GM21515 (cell line): ENCODE results near the gene SS18.
A peak's percentile ranks its signal among the peaks of the same experiment; 100 is the strongest.
"Not testable (repeated sequence)": the region's sequence is repeated elsewhere in the genome, so short reads cannot be mapped to it uniquely, and the experiment has no call there.

Experiments used
- ATAC-seq: cut with Tn5 transposase; IDR thresholded peaks from one replicate; pipeline ENCODE4 v1.9.1; 2021; ENCODE audit not compliant: unreplicated experiment

The SS18 gene, protein sequence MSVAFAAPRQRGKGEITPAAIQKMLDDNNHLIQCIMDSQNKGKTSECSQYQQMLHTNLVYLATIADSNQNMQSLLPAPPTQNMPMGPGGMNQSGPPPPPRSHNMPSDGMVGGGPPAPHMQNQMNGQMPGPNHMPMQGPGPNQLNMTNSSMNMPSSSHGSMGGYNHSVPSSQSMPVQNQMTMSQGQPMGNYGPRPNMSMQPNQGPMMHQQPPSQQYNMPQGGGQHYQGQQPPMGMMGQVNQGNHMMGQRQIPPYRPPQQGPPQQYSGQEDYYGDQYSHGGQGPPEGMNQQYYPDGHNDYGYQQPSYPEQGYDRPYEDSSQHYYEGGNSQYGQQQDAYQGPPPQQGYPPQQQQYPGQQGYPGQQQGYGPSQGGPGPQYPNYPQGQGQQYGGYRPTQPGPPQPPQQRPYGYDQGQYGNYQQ

DNA sequence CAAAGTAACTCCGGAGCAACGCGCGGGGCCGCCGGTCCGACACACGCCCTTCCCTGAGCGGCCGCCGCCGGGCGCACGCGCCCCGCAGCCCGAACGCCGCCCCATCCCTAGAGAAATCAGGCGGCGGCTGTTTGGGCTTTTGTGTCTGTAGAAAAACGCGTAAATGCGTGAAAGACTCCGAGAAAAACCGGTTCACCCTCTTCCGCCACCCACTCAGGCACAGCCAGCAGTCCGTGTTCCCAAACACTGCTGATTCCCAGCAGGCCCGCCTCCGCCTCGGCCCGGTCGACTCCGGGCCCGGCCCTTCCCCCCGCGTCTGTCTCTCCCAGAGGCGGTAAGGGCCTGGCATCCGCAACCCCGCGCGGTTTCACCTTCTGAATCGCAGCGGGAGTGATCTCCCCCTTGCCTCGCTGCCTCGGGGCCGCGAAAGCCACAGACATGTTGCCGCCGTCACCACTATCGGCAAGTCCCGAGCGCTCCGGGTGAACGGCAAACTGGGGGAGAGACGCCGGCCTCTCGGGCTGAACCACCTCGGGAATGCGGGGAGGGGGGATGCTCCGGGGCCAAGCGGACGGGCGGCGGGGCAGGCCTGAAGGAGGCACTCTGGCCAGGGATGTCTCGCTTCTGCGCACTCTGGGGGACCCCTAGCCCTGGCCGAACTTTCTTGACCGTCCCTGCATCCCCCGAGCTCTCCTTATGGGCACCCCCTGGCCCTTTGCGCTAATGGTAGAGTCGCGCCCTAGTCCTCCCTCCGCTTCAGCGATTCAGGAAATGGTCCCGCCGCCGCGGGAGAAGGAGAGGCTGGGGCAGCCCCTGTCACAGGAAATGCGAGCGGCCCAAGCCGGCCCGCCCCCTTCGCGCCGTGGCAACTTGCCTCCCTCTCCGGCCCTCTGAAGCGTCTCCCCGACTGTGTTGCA lies at the start of gene SS18:
SS18 (minus strand) TSS at position 484 of the 917 bp plus-strand sequence; CDS start at position 440, 44 bp downstream.
- peak; percentile 75 for ATAC-seq

DNA sequence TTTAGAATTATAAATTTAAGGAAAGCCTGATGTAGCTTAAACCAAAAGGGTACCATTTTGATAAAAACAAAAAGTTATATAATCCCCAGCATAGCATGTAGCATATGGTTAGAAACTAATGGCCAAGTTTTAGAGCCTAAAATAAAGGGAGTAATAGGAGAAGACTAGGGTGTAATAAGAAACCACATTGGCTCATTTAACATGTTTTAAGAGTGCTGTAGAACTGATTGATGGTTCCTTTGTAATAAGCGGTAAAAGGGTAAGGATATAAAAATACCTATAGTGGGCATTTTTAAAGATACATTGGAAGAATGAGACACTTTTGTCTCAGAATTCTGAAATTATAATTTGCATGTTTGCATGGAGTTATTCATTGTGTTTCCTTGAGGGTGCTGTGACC lies 45.1 kb upstream of the SS18 start:
- ATAC-seq = no peak

DNA sequence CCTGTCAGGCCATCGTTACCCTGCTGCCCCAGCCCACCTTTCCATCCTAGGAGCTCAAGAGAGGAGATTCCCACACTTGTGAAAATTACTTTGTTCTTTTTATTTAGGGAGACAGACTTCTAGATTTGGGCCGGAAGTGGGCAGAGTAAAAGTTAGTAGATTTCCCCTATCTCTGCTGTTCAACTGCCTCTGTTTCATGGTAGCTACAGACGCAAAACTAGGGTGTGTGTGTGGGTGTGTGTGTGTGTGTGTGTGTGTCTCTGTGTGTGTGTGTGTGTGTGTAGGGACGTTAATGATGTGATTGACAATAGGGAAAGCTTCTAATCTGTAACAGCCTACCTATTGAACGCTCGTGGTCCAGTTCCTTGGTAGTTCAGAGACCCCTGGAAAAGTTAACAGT lies 43.7 kb upstream of the SS18 start:
- no peak for ATAC-seq

DNA sequence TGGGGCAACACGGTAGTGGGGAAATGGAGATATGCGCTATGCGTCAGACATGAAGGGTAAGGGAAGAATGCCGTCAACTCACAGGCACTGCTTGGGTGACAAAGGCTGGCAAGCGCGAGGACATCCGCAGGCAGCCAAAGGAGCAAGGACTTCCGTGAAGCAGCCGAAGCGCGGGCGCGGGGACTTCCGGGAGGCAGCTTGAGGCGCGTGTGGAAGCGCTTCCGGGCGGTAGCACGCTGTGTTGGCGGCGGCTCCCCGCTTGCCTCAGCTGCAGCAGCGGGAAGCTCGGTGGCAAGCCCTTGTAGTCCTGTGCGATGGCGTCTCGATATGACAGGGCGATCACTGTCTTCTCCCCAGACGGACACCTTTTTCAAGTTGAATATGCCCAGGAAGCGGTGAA lies 43.2 kb upstream of the SS18 start, which contains the start of gene PSMA8:
PSMA8 (plus strand) TSS at position 218 of the 400 bp plus-strand sequence; CDS start at position 315, 97 bp downstream.
- ATAC-seq = no peak

DNA sequence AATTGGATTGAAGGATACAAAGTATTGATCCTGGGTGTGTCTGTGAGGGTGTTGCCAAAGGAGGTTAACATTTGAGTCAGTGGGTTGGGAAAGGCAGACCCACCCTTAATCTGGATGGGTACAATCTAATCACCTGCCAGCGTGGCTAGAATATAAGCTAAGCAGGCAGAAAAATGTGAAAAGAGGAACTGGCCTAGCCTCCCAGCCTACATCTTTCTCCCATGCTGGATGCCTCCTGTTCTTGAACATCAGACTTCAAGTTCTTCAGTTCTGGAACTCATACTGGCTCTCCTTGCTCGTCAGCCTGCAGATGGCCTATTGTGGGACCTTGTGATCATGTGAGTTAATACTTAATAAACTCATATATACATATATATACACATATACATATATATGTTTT lies 37.8 kb upstream of the SS18 start:
- not testable (repeated sequence) for ATAC-seq

DNA sequence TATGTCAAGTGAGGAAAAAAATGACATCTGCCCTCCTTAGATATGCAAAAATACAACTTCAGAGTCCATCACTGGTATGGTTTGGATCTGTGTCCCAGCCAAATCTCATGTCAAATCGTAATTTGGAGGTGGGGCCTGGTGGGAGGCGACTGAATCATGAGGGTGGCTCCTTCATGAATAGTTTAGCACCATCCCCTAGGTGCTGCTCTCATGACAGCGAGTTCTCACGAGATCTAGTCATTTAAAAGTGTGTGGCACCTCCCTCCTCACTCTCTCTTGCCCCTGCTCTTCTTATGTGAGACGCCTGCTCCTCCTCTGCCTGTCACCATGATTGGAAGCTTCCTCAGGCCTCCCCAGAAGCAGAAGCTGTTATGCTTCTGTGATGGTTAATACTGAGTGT lies 37.4 kb upstream of the SS18 start:
- ATAC-seq = no peak

DNA sequence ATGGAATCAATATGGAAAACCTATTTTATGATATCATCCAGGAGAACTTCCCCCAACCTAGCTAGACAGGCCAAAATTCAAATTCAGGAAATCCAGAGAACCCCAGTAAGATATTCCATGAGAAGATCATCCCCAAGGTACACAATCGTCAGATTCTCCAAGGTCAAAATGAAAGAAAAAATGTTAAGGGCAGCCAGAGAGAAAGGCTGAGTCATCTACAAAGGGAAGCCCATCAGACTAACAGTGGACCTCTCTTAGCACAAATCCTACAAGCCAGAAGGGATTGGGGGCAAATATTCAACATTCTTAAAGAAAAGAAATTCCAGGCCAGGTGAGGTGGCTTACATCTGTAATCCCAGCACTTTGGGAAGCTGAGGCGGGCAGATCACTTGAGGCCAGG lies 31.6 kb upstream of the SS18 start:
- ATAC-seq = not testable (repeated sequence)

DNA sequence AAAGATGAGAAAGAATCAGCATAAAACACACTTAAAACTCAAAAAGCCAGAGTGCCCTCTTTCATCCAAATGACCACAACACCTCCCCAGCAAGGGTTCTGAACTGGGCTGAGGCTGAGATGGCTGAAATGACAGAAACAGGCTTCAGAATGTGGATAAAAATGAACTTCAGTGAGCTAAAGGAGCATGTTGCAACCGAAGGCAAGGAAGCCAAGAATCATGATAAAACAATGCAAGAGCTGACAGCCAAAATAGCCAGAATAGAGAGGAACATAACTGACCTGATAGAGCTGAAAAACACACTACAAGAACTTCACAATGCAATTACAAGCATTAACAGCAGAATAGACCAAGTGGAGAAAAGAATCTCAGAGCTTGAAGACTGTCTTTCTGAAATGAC lies 31.1 kb upstream of the SS18 start:
- ATAC-seq = no peak

DNA sequence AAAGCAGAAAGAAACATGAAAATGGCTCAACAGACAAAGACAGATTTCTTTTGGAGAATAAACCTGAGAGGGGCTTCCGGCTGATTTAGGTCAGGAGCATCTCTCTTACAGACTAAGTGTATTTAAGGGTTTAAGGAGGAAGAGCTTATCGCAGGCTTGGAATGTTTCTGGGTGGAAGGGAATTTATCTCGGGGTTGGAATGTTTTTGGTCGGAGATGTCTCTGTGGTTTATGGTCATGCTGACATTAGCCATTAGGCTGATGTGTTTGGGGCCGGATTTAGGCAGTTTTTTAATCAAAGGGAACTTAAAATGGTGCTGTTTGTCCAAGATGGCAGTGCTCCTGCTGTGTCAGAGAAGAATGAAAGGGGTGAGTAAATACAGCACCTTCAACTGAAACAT lies 28.8 kb upstream of the SS18 start:
- no peak for ATAC-seq

DNA sequence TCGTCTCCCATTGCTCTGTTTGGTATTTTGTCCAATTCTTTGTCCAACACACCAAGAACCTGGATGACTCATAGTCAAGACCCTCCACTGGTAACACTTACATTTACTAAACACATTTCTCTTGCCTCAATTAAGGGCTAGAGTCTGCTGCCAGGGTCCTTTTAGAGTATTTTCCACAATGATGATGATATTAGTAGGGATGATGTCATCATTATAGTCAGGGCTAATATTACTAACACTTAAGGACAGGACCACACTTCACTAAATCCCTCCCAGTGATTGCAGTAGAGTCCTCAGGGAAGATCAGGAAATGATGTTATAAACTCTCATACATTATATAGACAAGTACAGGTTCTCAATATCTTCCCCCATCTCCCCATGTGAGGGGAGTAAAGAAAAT lies 13.6 kb upstream of the SS18 start:
- no peak for ATAC-seq

DNA sequence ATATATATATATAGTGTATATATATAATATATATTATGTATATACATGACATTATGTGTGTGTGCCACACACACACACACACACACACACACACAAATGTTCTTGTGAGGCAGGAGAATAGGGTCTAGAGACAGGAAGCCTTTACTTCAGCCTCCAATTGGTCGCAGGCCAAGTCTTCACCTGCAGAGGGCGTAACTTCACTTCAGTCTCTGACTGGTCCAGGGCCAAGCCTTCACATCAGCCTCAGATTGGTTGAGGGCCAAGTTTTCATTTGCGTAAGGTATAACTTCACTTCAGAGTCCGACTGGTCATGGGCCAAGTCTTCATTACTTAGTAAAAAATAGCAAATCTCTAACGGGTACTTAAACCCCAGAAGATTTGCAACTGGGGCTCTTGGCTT lies 13.2 kb upstream of the SS18 start:
- no peak for ATAC-seq

DNA sequence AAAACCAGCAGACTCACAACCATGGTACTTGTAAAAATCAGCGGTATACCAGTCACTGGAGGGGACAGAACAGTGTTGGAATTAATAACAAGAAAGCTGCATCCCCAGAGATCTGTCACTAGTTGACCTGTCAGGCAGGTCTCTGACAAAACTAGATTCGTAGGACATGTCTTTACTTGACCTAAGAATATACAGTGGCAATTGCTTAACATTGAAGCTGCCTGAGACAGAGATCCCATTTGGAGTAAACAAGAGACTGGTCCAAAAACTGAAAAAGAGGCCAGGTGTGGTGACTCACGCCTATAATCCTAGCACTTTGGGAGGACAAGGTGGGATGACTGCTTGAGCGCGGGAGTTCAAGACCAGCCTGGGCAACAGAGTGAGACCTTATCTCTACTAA lies 7.2 kb upstream of the SS18 start:
- no peak for ATAC-seq

DNA sequence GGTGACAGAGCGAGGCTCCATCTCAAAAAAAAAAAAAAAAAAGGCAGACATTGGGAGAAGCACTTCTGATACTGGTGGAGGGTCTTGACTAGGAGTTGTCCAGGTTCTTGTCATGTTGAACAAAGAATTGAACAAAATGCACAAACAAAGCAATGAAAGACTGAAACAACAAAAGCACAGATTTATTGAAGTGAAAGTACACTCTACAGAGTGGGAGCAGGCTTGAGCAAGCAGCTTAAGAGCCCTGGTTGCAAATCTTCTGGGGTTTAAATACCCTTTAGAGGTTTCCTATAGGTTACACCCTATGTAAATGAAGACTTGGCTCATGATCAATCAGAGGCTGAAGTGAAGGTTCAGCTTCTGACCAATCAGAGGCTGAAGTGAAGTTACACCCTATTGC lies 6.4 kb upstream of the SS18 start:
- ATAC-seq = no peak

DNA sequence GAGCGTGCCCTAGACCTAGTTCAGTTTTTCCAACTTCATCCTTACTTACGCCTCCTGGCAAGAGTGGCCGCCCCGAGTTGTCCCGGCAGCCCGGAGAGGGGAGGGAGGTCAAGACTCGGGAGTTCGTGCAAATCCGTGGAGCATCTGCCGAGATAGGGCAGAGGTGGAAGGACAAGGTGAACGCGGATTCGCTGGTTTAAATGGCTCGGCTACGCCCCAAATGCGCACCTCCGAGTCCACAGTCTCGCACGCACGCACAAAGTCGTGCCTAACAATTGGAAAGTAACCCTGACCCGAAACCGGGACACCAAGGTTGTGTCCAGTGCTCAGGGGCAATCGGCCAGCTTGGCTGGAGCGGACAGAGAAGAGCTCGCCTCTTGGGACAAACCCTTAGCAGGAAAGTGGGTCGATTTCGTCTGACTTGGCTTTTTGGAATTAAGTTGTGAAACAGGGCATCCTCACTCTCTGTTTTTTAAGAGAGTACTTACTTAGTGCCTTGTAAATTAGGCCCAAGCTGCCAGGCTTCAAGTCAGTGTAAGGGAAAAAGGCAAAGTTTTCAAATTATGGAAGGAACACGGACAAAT lies 726 bp upstream of the SS18 start:
- peak; percentile 43 for ATAC-seq

DNA sequence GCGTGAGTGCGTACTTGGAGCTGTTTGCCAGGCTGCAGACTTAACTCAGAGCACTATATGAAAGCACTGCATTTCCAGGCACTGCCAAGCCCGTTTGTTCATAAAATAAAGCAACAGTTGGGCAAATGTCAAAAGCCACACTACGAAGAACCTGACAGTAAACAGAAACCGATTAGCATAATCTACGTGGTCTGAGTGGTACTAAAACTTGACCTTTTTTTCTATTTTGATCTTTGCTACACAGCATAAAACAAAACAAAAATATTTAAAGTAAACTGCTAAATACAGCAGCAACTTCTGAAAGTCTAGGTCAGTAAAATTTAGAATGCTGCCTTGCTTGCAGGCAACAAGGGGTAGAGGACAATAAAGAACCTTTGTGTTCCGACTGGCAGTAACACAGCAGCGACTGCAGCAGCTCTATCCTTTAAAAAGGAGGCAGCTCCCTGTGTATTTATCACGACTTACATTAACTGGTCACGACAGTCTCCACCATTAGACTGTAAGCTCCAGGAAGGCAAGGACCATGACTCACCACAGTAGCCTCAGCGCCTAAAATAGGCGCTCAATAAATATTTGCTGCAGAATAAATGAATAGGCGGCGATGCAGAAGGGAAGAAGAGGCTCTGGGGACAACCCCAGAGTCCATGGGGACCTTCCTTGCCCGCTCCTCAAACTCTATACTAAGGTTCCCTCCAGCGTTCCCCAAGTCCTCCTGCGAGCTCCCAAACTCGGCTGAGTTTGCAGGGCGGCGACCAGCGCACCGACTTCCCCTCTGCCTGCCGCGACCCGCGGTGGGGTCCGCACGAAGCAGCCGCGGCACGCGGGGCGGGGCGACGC lies 902 bp downstream of the SS18 start:
- ATAC-seq = peak; percentile 9

DNA sequence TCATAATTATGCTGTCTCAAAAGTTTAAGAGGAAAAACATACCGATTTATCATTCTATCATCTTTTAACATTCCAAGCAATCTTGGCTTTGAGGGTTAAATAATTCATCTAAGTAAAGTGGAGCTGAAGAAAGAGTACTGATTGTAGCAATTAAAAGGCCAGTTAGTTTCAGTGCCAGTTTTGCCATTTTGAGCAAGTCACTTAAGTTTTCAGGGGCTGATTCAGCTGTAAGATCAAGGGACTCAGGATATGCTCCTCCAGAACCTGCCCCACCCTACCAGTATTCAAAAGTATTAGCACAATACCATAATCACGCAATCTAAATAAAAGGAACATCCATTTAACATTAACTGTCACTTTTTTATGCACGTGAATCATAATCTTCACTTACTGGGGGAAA lies 1.9 kb downstream of the SS18 start:
- no peak for ATAC-seq

DNA sequence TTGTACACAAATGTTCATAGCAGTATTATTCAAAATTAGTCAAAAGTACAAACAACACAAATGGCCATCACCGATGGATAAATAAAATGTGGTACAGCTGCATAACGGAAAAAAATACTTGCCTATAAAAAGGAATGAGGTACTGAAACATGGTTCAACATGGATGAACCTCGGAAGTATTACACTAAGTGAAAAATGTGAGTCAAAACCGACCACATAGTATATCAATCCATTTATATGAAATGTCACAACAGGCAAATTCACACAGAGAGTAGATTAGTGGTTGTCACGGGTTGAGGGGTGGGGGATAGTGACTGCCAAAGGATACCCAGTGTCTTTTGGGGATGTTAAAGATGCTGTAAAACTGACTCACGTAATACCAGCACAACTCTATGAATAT lies 3.5 kb downstream of the SS18 start:
- no peak for ATAC-seq

DNA sequence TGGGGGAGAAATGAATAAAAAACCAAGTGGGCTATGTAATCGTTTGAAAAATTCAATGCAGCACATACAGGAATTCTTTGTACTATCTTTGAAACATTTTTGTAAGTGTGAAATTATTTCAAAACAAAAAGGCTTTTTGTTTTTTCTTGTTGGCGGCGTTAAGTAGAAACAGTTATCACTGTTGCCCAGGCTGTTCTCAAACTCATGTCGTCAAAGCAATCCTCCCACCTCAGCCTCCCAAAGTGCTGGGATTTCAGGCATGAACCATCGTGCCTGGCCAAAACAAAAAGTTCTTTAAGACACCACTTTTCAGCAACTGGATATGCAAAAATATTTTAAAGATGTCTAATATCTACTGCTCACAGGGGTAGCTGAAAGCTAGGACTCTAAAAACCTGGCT lies 5.4 kb downstream of the SS18 start:
- ATAC-seq = no peak

DNA sequence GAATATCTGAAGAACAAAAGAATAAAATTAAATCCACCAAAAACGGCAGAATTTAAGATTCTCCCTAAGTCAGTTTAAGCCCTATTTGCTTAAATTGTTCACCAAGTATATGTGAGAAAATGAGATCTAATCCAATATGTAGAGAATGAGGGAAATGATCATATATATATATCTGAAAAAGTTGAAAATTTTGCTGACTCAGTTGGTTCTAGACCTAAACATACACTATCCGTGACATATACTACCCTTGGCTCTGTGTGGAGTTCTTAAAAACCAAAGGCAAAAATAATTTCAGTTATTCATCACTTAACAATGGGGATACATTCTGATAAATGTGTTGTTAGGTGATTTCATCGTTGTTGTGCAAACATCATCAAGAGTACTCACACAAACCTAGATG lies 7.3 kb downstream of the SS18 start:
- ATAC-seq = no peak

DNA sequence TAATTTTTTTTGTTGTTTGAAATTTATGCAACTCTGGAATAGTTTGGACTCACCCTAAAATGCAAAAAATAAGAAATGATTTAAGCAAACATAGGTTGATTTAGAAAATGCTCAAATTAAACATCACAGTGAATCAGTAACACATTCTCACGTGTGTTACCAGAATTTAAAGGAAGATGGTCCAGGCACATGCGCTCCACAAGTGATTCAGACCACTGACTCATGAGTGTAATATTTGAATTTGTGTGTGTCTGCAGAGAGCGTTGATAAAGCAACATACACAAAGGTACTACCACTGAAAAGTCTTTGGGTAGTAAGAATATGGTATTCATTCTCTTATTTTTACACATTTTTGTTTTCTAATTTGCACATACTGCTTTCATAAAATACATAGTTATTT lies 7.9 kb downstream of the SS18 start:
- no peak for ATAC-seq

DNA sequence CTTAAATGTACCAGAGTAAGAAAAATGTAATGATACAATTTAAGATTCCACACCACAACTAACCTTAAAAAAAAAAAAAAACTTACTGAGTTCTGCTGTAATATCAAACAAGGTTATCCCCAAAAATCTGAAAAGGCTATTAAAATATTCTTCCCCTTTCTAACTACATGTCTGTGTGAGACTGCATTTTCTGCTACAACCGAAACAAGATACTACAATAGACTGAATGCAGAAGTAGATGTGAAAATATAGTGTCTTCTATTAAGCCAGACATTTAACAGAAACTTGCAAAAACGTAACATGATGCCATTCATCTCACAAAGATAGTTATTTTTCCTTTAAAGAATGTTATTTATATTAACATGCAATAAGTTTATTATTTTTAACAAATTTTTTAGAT lies 16.2 kb downstream of the SS18 start:
- no peak for ATAC-seq
